ENCODE data around the gene NIM1K. TPM values are rescaled to one million over a fixed set of nuclear protein-coding genes. Genes with fewer than 3 reads are reported as not detected.
"Not testable (repeated sequence)": the region's sequence is repeated elsewhere in the genome, so short reads cannot be mapped to it uniquely, and the experiment has no call there.

The NIM1K gene
- polyA plus RNA-seq, 1 donor, result 0.43 TPM

- DNase-seq, result no peak
Measured at GRCh38 chr5:43230707-43231106, 38.7 kb downstream of the NIM1K start.

GRCh38 chr5:43231977-43232376 lies 40.0 kb downstream of the NIM1K start:
- no peak for DNase-seq

GRCh38 chr5:43232943-43233833 lies 41.2 kb downstream of the NIM1K start:
- no peak for DNase-seq

- DNase-seq, result no peak
Measured at GRCh38 chr5:43233946-43234345, 41.9 kb downstream of the NIM1K start.

- no peak for DNase-seq
Measured at GRCh38 chr5:43236653-43237355, 44.8 kb downstream of the NIM1K start.

GRCh38 chr5:43242196-43242595 lies 50.2 kb downstream of the NIM1K start:
- no peak for DNase-seq

- no peak for DNase-seq
Measured at GRCh38 chr5:43243270-43243669, 51.2 kb downstream of the NIM1K start.

GRCh38 chr5:43244823-43245565 lies 53.0 kb downstream of the NIM1K start:
- no peak for DNase-seq

GRCh38 chr5:43245724-43246385 lies 53.8 kb downstream of the NIM1K start:
- DNase-seq, result no peak

GRCh38 chr5:43251754-43252153 lies 59.7 kb downstream of the NIM1K start:
- DNase-seq, result no peak

- no peak for DNase-seq
Measured at GRCh38 chr5:43255704-43256103, 63.7 kb downstream of the NIM1K start.

- DNase-seq, result no peak
Measured at GRCh38 chr5:43256261-43256966, 64.4 kb downstream of the NIM1K start.

- no peak for DNase-seq
Measured at GRCh38 chr5:43258116-43258515, 66.1 kb downstream of the NIM1K start.

GRCh38 chr5:43262269-43262668 lies 70.2 kb downstream of the NIM1K start:
- not testable (repeated sequence) for DNase-seq

GRCh38 chr5:43268188-43268820 lies 76.3 kb downstream of the NIM1K start:
- no peak for DNase-seq

- no peak for DNase-seq
Measured at GRCh38 chr5:43270645-43271044, 78.6 kb downstream of the NIM1K start.

- DNase-seq, result no peak
Measured at GRCh38 chr5:43273552-43273951, 81.5 kb downstream of the NIM1K start.

GRCh38 chr5:43274435-43275114 lies 82.5 kb downstream of the NIM1K start:
- DNase-seq, result no peak

- DNase-seq, result no peak
Measured at GRCh38 chr5:43275391-43275790, 83.4 kb downstream of the NIM1K start.

GRCh38 chr5:43279548-43280274 lies 87.7 kb downstream of the NIM1K start:
- no peak for DNase-seq

All from left kidney (tissue), 2 donors.